Skeletal muscle cell (primary cell): ENCODE results near the gene CFD.
A peak's percentile ranks its signal among the peaks of the same experiment; 100 is the strongest.

Experiments
- DNase-seq: peaks from one replicate; pipeline ENCODE4 v3.0.0-alpha.2; 2010; ENCODE audit warnings: low read depth
- H3K4me3 ChIP-seq: 2 replicates; pipeline ENCODE4 v1.5.1; 2011; ENCODE audit warnings: low read depth, mild to moderate bottlenecking, control low read depth, low read length, moderate library complexity

CFD gene

DNA sequence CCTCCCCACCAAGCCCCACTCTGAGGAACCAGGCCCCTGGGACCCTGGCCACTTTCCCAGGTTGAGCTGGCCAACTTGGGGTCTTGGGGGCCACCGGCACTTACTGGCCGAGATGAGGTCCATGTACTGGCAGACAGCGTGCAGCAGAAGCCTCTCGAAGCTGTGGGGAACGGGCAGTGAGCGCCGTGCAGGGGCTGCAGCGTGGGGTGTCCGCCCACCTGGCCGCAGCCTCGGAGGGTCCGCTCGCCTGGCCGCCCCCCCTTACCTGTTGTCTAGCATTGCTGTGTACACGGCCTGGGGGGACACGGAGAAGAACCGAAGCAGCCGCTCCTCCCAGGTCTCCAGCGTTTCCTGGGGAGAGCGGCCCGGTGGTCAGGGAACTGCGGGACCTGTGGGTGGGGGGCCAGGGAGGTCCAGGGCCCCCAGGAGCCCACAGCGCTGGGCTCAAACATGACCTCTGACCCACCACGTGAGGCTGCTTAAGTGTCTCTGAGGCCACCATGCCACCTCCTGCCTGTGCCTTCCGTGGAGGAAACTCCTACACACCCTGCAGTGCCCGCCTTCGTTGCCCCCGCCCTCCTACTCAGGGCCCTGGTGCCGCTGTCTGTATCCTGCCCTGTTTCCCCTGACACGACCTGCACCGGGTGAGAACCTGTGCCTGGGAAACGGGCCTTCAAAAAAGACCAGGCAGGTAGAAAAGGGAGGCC, 40.0 kb downstream of the CFD start:
- H3K4me3 ChIP-seq, result no peak overlapping the region

DNA sequence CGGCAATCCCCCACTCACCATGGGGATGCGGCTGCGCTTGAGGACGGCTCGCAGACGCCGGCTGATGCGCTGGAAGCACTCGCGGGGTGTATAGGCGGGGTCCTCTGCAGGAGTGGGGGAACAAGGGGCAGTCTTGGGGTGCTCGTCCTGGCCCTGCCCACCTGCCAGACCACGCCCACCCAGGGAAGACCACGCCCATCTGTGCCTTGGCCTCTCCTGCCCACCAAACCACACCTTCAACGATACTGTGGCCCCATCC, 40.5 kb downstream of the CFD start:
- H3K4me3 ChIP-seq, result no peak overlapping the region
- no peak for DNase-seq

More for the DNA sequence above, 40.0 kb downstream of the CFD start:
- DNase-seq, result no peak

DNA sequence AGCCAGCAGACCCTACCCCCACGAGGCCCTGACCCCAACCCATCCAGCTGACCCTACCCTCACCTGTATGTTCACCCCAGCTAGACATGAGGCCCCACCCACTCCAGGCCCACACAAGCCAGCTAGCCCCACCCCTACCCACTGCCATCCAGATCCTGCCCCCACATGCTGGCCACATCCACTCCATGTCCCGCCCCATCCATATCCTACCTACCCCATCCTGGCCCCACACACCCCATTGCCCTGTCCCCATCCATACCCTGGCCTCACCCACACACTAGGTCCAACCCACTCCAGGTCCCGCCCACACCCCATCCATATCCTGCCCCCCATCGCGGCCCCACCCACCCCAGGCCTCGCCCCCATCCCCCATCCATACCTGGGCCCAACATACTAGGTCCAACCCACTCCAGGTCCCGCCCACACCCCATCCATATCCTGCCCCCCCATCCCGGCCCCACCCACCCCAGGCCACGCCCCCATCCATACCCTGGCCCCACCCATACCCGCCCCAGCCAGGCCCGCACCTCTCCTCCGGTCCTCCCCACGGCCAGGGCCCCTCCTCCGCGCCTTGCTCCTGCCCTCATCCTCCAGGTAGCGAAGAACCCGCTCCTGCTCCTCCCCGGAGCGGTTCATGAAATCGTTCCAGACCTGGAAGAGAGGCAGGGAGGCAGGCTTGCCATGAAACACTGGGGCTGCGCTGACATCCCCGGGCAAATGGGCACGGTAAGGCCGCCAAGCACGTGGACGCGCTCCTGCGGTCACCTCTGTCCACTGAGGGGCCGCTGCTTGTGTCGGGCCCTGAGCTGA, 41.0 kb downstream of the CFD start:
- no peak for DNase-seq
- H3K4me3 ChIP-seq, result no peak overlapping the region

DNA sequence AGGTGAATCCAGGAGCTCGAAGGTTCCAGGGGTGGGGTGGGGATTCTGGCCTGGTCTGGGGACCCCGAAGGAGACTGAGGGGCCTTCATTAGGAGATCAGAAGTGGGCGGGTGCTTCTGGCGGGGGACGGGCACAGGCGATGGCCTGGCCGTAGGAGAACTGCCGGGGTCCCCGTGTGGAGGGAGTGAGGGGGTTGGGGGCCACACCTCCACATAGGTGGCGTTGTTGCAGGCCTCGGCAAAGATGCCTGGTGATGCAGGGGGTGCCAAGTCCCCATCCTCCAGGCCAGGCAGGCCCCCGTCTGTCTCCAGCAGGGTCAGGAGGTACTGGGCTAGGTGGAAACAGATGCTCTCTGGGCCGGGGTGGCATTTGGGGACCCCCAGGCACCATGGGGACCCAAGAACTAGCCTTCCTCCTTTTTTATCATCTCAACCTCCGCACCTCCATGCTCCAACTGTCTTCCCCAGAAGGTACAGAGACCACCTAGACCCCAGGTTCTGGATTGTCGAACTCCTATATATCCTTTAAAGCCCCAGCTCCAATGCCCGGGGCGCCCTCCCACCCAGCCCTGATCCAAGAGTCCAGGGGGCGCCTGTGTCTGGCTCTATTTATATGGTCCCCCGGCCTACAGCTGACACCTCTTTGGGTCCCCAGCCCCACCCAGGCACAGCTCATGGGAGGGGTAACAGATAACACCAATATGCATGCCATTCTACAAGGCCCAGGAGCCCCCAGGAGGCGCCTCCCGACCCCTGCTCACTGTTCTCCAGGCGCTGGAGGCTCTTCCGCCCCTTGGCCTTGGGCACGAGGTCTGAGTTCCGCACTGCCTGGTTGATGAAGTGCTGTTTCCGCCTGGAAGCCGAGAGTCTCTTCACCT, 42.0 kb downstream of the CFD start:
- no peak for DNase-seq
- no peak overlapping the region for H3K4me3 ChIP-seq

DNA sequence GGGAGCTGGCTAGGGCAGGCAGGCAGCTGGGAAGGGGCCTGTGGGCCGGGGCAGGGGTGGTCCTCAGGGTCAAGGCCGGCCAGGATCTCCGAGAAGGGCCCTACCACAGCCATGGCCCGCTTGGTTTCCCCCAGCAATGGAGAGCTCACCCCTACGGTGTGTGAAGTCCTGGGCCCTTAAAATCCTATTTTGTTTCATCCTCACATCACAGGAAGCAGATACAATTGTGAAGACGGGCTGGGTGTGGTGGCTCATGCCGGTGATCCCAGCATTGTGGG, 42.6 kb downstream of the CFD start:
- no peak overlapping the region for H3K4me3 ChIP-seq
- no peak for DNase-seq

DNA sequence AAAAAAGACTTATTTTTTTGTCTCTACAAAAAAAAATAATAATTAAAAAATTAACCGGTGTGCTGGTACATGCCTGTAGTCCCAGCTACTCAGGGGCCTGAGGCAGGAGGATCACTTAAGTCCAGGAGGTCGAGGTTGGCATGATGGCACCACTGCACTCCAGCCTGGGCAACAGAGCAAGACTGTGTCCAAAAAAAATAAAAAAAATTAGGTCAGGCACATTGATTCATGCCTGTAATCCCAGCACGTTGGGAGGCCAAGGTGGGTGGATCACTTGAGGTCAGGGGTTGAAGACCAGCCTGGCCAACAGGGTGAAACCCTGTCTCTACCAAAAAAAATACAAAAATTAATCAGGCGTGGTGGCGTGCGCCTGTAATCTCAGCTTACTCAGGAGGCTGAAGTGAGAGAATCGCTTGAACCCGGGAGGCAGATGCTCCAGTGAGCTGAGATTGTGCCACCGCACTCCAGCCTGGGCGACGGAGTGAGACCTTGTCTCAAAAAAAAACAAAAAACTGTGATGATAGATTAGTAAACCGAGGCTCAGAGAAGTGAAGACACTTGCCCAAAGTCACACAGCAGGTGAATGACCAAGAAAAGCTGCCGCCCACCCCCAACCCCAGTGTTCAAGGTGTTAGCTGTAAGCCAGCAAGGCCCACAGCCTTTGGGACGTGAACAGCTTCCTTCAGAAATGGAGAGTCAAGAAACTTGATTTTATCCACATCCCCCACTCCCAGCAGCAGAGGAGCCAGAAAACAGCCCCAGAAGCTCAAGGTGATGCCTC, 43.2 kb downstream of the CFD start:
- no peak for DNase-seq
- H3K4me3 ChIP-seq, result no peak overlapping the region

DNA sequence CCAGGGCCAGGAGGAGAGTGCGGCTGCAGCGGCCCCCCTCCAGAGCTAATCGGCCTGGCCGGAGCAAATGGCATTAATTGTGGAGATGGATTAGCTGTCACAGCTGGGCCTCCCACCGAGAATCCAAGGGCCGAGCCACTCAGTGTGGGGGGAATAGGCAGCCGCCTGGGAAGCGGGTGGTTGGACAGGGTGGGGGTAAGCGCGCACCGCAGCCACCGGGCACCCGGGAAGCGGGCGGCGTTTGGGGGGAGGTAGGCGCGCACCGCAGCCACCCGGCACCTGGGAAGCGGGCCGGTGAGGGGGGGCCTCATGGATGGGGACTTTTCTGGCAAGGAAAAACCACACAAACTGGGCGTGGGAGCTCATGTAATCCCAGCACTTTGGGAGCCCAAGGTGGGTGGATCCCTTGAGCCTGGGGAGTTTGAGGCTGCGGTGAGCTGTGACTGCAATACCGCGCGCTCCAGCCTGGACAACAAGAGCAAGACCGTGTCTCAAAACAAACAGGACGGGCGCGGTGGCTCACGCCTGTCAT, 43.9 kb downstream of the CFD start:
- DNase-seq, result no peak
- no peak overlapping the region for H3K4me3 ChIP-seq

DNA sequence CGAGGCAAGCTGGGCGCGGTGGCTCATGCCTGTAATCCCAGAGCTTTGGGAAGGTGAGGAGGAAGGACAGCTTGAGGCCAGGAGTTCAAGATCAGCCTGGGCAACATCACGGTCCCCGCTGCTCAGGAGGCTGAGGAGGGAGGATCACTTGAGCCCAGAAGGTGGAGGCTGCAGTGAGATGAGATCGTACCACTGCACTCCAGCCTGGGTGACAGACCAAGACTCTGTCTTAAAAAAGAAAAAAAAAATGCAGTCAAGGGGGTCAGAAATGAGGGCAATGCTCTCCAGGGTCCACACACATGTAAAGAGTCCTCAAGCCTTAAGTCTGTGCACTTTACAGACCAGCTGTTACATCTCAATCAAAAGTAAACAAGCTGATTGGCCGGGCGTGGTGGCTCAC, 45.1 kb downstream of the CFD start:
- H3K4me3 ChIP-seq, result no peak overlapping the region
- DNase-seq, result no peak

DNA sequence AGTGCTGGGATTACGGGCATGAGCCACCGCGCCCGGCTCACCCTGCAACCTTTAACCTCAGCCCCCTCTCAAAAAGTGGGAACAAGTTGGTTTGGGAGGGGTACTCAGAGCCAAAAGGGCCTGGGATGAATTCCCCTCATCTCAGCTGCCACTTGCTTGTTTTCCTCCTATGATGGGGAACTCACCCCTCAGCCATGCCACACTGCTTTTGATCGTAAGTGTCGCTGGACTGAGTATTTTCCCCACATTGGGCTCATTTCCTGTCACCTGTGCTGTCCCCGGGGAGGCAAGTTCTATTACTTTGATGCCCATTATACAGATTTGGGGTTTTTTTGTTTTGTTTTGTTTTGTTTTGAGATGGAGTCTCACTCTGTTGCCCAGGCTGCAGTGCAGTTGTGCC, 47.0 kb downstream of the CFD start:
- H3K4me3 ChIP-seq, result no peak overlapping the region
- no peak for DNase-seq

DNA sequence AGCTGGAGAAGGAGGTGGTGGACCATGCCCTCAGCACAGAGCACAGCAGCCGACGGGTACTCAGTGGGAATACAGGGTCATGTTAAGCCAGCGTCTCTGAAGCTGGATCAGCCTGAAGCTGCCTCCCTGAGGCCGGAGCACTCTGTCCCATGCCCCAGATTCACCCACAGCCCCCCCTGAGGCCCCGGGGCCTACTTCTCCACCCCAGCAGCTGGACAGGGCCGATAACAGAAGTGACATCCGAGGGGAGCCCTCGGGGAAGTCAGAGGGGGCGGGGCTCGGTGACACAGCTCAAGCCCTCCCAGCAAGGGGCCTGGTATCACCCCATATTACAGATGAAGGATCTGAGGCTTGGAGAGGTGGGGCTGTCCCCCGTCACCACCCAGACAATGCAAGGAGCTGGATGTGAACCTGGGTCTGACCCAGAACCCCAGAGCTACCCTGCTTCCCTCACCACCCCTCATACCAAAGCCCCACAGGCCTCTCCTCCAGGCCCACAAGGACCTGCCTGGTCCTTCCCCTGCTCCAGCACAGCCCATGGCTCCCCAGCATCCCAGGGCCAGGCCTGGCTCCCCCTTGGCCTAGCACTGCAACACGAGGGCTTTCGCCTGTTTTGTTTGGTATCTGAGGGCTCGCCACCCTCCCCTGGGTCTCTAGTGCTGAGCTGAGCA, 47.9 kb downstream of the CFD start:
- H3K4me3 ChIP-seq, result no peak overlapping the region
- no peak for DNase-seq

DNA sequence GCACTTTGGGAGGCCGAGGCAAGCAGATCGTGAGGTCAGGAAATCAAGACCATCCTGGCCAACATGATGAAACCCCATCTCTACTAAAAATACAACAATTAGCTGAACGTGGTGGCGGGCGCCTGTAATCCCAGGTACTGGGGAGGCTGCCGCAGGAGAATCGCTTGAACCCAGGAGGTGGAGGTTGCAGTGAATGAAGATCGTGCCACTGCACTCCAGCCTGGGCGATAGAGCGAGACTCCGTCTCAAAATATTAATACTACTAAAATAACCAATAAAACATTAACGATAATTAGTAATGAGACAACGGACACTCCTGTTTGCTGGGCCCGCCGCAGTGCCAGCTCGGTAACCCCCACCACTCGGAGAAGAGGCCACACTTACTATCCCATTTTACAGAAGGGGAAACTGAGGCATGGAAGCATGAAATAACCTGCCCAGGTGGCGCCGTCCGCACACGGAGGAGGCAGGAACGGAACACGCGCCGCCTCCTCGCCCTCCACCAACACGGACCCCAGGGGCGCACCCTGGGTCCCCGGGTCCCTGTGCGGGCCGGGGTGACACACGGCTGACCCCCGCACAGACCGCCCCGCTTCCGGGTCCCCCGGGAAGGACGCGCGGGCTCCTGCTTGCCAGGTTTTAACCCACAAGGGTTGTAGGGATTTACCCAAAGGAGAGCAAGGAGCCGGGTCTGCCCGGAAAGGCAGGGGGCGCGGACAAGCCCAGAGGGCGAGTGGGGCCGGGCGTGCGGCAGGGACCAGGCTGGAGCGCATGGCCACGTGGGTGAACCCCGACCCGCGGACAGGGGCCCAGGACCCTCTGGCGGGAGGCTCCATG, 52.0 kb downstream of the CFD start:
- peak overlapping the region; percentile 16 for H3K4me3 ChIP-seq
- DNase-seq, result no peak

DNA sequence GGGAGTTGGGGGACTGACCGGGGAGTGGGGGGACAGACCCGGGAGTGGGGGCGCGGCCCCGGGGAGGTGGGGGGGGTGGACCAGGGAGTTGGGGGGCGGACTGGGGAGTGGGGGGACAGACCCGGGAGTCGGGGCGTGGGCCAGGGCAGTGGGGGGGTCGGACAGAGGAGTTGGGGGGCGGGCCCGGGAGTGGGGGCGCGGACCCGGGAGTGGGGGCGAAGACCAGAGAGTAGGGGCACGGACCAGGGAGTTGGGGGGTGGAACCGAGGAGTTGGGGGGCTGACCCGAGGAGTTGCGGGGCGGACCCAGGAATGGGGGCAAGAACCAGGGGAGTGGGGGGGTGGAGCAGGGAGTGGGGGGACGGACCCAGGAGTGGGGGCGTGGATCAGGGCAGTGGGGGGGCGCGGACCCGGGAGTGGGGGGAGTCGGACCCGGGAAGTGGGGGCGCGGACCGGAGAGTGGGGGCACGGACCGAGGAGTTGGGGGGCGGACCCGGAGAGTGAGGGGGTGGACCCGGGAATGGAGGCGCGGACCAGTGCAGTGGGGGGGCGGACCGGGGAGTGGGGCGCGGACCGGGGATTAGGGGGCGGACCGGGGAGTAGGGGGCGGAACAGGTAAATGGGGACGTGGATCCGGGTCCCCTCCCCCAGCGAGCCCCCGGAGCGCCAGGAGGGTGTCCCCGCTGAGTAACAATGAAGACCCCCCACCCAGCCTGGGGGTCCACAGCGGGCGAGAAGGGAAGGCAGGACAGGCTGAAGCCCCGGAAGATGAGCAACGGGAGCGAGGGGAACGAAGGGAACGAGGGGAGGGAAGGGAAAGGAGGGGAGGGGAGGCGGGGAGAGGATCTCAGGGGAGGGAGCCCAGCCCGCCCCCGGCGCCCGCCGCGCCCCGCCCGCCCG, 53.0 kb downstream of the CFD start:
- peak overlapping the region; percentile 81 for H3K4me3 ChIP-seq
- no peak for DNase-seq
